Lower lobe of right lung (tissue), 2 donors: ENCODE measurements around the gene WDR1. TPM values are rescaled to one million over a fixed set of nuclear protein-coding genes. Genes with fewer than 3 reads are reported as not detected.

Experiments used
- ATAC-seq, 2 donors: fragments of 200-7000 bp; cut with Tn5 transposase; one replicate each; pipeline ENCODE4 v1.9.1; 2020 to 2022; ENCODE audit warnings: mild to moderate bottlenecking in 2 of 2, moderate library complexity in 2 of 2
- DNase-seq: peaks from one replicate; pipeline ENCODE4 v3.0.0-alpha.2; 2020
- H3K27ac ChIP-seq: fragments of 200-600 bp; one replicate; pipeline ENCODE4 v1.8.0; 2022
- H3K27me3 ChIP-seq: fragments of 200-600 bp; one replicate; pipeline ENCODE4 v1.8.0; 2022; ENCODE audit warnings: low read depth
- H3K36me3 ChIP-seq: fragments of 200-600 bp; one replicate; pipeline ENCODE4 v1.8.0; 2022; ENCODE audit warnings: mild to moderate bottlenecking
- H3K4me1 ChIP-seq: fragments of 200-600 bp; one replicate; pipeline ENCODE4 v1.8.0; 2022
- H3K4me3 ChIP-seq: fragments of 200-600 bp; one replicate; pipeline ENCODE4 v1.8.0; 2022; ENCODE audit warnings: mild to moderate bottlenecking
- H3K9me3 ChIP-seq: fragments of 200-600 bp; one replicate; pipeline ENCODE4 v1.8.0; 2022
- intact Hi-C: fragments of 100-400 bp; cut with DNase I; formaldehyde crosslinking; loops from one replicate; pipeline ENCODE4 v1.11.0; 2022
- total RNA-seq: library from RNA; stranded (reverse); fragmentation: NEBNext Ultra II Directional; extraction: Animal tissue kit (Norgen Biotek cat#: 25700); gene quantifications from one replicate; pipeline ENCODE4 v1.2.1, GENCODE V29; 2021
- TF ChIP-seq, protein P1 (sequence below): fragments of 200-600 bp; IDR thresholded peaks from one replicate; pipeline ENCODE4 v1.8.0; 2022; ENCODE audit warnings: antibody characterized with exemption, mild to moderate bottlenecking
- donor health status: DM: no; HTN: yes; CAD: no; lungs with severe emphysema.

Gene WDR1
- total RNA-seq, 1 donor from 2014 or later: 233 TPM

DNA sequence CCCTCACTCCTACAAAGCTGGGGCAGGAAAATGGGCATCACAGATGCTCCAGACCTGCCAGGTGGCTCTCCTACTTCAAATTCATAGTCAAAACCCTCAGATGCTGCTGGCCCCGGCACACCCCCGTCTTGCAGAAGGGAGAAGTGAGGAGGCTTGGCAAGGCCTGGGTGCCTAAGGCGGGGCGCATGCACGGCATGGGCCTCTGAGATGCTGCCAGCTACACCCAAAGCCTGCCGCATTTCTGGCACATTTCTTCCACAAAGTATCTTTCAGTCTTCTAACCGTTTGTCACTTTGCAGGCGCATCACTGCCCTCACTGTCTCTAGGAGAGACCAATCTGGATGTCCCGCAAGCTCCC is 19.6 kb downstream of the WDR1 start:
- Histone ChIP-seq H3K4me3 (no peak overlapping the region), H3K36me3 (peaks cover 91% of the 10 kb centered on the region), H3K27me3 (no peaks in the 10 kb centered on the region), H3K9me3 (no peaks in the 10 kb centered on the region), H3K4me1 (peaks cover 75% of the 10 kb centered on the region), H3K27ac (peak overlapping the region; percentile 78)
- no peak for ATAC-seq
- no peak for DNase-seq
- TF ChIP-seq, protein P1, sequence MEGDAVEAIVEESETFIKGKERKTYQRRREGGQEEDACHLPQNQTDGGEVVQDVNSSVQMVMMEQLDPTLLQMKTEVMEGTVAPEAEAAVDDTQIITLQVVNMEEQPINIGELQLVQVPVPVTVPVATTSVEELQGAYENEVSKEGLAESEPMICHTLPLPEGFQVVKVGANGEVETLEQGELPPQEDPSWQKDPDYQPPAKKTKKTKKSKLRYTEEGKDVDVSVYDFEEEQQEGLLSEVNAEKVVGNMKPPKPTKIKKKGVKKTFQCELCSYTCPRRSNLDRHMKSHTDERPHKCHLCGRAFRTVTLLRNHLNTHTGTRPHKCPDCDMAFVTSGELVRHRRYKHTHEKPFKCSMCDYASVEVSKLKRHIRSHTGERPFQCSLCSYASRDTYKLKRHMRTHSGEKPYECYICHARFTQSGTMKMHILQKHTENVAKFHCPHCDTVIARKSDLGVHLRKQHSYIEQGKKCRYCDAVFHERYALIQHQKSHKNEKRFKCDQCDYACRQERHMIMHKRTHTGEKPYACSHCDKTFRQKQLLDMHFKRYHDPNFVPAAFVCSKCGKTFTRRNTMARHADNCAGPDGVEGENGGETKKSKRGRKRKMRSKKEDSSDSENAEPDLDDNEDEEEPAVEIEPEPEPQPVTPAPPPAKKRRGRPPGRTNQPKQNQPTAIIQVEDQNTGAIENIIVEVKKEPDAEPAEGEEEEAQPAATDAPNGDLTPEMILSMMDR: no peak
- intact Hi-C loops: no loop called here

DNA sequence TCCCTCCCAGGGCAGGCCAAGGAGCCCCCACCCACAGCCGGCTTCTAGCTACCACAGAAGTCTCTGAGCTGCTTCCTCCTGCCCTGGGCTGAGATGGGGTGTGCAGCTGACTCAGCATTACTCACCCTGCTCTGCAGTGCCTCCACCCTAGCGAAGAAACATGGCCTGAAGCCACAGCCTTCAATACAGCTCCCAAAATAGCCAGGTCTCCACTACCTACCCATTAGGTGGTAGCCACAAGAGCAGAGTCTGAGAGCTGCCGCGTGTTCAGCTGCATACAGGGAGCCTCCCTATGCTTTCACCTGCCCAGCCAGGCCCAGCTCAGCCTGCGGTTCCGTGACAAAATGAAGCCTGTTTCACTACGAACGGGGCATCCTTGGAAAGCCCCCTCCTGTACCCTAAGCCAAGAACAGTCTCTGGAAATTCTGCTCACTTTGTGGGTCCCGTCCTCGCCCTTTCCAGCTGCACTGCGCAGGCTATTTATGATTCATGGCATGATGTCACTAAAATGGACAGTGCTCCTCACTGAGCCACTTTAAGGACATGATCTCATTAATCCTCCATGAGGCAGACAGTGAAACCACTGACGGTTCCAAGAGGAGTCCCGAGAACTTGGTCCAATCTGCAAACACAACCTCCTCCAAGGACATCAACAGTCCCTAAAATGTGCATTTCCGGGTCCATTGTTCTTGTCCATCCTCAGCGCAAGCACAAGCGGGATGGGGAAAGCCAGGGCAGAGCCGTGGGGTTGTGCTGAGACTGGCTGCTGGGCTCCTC is 20.2 kb downstream of the WDR1 start:
- peak; percentile 50 to 74 for ATAC-seq
- Histone ChIP-seq H3K36me3 (peaks cover 92% of the 10 kb centered on the region), H3K4me1 (peaks cover 70% of the 10 kb centered on the region), H3K4me3 (no peak overlapping the region), H3K27ac (peak overlapping the region; percentile 78), H3K27me3 (no peaks in the 10 kb centered on the region), H3K9me3 (no peaks in the 10 kb centered on the region)
- DNase-seq: peak; percentile 70
- intact Hi-C loops: no loop called here
- TF ChIP-seq, protein P1: no peak

DNA sequence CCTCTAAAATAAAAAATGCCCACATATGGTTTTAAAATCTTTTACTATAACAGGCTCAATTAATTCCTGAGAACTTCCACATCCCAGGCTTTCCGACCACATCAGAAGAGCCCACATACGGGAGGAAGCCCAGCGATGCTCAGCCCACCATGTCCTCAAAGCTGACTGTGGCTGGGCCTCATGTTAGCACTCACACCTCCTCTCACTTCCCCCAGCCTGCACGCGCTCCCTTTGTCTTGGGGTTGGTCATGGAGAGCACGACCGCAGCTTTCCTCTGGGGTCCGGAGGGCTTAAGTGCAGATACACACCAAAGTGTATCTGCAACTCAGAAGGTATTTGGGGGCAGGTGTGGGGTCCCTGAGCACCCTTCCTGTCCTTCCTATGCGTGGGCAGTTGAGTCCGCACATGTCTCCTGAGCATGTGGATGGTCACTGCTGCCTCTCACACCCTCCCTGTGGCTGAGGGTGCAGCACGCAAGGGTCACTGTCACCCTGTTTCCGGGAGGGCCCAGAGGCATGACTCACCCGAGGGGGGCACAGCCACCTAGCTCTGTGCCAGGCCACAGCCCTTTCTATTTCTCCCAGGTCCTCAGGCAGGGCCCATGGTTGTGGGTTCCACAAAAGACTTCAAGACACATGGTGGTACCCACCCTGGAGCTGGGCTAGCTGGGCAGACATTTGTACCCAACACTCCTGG is 21.2 kb downstream of the WDR1 start:
- Histone ChIP-seq H3K4me1 (peaks cover 61% of the 10 kb centered on the region), H3K9me3 (no peaks in the 10 kb centered on the region), H3K4me3 (no peak overlapping the region), H3K36me3 (peaks cover 93% of the 10 kb centered on the region), H3K27me3 (no peaks in the 10 kb centered on the region), H3K27ac (peak overlapping the region; percentile 78)
- TF ChIP-seq, protein P1: no peak
- intact Hi-C loops: no loop called here
- ATAC-seq (peak in 1 of 2 donors; percentile 2), DNase-seq (no peak)

DNA sequence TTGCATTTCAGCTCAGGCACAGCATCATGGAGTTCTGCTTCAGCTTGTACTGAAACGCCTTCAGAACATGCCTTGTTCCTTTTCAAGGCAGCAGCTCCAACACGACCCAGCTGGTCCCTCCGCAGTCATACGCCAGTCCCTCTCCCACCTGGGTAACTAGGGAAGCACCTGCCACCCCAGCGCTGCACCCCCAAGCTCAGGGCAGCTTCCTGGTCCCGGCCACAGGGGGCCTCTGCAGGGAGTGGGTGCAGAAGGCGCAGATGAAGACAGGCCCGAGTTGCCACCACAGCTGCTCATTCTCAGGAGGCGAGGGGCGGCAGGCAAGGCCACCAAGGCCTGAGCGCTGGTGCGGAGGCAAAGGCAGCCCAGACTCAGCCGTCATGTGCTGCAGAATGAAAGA is 21.8 kb downstream of the WDR1 start:
- Histone ChIP-seq H3K36me3 (peaks cover 93% of the 10 kb centered on the region), H3K4me1 (peaks cover 64% of the 10 kb centered on the region), H3K4me3 (no peak overlapping the region), H3K27ac (peak overlapping the region; percentile 78), H3K27me3 (no peaks in the 10 kb centered on the region), H3K9me3 (no peaks in the 10 kb centered on the region)
- DNase-seq: no peak
- intact Hi-C loops: no loop called here
- TF ChIP-seq, protein P1: no peak
- ATAC-seq: no peak

DNA sequence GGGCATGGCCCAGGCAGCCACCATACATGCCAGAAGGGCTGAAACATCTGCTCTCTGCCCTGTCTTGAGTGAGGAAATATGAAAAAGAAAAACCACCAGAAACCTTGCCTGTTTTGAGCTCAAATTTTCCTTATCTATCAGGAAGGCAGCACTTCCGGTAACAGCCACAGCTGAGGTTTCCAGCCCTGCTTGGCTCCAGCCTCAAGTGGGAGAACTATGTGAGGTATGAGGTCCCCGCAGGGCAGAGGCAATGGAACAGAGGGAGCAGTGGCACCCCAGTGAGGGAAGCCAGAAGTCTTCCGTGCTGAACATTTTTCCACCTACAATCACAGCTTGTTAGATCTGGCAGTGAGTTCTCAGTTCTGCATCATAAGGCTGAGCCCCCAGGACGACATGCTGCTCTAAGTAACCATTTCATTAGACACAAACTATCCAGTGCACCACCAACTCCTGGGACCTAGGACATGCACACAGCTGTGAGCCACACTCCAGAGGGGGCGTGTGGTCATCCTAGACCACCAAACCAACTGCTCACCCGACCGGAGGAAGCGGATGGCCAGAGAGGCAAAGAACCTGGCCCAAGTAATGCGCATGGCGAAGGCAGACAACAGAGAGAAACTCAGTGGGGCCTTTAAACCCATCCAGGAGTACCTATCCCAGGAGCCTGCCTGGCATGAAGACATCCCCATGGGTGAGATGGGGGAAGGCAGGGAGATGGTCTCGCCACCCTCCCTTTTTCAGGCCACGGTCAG is 22.6 kb downstream of the WDR1 start:
- peaks cover 68% of the 10 kb centered on the region for H3K4me1 ChIP-seq
- peaks cover 93% of the 10 kb centered on the region for H3K36me3 ChIP-seq
- H3K9me3 ChIP-seq: no peaks in the 10 kb centered on the region
- DNase-seq (peak; percentile 71), ATAC-seq (peak; percentile 73 to 81)
- intact Hi-C loops: no loop called here
- no peaks in the 10 kb centered on the region for H3K27me3 ChIP-seq
- H3K27ac ChIP-seq: peak overlapping the region; percentile 78
- H3K4me3 ChIP-seq: no peak overlapping the region
- TF ChIP-seq, protein P1: no peak
